ENCODE data around the gene PCDH9.

DNA sequence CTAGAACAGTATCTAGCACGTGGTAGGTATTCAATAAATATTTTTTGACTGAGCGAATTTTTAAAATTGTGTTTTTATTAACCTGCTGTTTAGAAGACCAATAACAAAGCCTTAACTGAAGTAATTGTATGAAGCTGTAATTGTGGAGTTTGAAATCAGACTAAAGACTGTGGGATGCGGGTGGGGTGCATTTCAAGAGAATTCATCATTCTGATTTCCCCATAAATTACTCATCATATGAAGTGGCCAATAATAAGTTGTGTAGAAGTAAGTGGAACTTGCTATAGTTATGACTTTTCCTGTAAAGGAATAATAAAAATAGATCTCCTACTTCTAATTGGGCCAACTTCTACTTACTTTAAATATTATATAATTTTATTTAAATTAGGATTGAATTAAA is 449.3 kb downstream of the PCDH9 start:
- TF ChIP-seq, protein P1, sequence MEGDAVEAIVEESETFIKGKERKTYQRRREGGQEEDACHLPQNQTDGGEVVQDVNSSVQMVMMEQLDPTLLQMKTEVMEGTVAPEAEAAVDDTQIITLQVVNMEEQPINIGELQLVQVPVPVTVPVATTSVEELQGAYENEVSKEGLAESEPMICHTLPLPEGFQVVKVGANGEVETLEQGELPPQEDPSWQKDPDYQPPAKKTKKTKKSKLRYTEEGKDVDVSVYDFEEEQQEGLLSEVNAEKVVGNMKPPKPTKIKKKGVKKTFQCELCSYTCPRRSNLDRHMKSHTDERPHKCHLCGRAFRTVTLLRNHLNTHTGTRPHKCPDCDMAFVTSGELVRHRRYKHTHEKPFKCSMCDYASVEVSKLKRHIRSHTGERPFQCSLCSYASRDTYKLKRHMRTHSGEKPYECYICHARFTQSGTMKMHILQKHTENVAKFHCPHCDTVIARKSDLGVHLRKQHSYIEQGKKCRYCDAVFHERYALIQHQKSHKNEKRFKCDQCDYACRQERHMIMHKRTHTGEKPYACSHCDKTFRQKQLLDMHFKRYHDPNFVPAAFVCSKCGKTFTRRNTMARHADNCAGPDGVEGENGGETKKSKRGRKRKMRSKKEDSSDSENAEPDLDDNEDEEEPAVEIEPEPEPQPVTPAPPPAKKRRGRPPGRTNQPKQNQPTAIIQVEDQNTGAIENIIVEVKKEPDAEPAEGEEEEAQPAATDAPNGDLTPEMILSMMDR (IDR thresholded peaks at IDR 0.05), result no peak
- no peak for TF ChIP-seq POLR2A (IDR thresholded peaks at IDR 0.05)
